ENCODE data around the gene CAMTA1.

GRCh38 chr1:6999826-7000225 is 214.6 kb downstream of the CAMTA1 start:
- TF ChIP-seq CTCF (IDR thresholded peaks at IDR 0.05) (no peak), POLR2AphosphoS5 (IDR thresholded peaks at IDR 0.05; ENCODE audit: insufficient read depth in 1 of 2, low read depth in 1 of 2) (no peak)
